ENCODE data around the gene SSBP2.

SSBP2 gene

DNA sequence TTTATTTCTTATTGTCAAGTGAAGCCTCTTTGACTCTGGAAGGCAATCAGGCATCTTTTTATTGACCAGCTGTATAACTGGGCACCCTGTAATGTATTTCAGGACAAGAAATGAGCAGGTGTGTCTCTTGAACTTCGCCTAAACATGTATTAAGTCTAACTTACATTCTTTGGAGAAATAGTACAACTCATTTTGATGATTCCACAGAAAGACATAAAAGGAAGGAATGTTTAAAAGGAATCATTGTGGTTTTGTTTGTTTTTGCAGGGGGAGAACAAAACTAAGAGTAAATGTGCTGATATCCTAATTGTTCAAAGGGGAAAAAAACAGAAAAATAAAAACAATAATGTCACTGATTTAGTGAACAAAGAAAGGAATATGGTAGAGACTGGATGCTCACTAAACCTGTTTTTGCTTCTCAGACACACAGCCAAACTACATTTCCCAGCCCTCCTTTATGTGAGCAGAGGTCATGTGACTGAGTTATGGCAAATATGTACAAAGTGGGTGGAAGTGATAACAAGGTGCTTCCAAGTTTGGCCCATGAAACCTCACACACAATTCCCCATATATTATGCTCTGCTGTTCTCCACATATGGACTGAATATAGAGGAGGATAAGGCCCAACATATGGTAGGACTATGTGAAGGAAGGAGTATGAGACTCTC is 206.4 kb downstream of the SSBP2 start:
- no peaks in the 10 kb centered on the region for H3K79me2 ChIP-seq (ENCODE audit: control insufficient read depth, insufficient read depth, low read length, unreplicated experiment)
- no peak overlapping the region for H2AFZ ChIP-seq (ENCODE audit: low read length, unreplicated experiment)
- no peak overlapping the region for H3K27ac ChIP-seq (ENCODE audit: low read depth, low read length)
- H3K27me3 ChIP-seq (ENCODE audit: insufficient read depth, low read length): no peaks in the 10 kb centered on the region
- no peaks in the 10 kb centered on the region for H3K36me3 ChIP-seq (ENCODE audit: insufficient read depth, low read length)
- H3K4me3 ChIP-seq (ENCODE audit: low read depth, low read length): no peak overlapping the region
- H3K4me1 ChIP-seq (ENCODE audit: control insufficient read depth, insufficient read depth, low read length, unreplicated experiment): no peaks in the 10 kb centered on the region

DNA sequence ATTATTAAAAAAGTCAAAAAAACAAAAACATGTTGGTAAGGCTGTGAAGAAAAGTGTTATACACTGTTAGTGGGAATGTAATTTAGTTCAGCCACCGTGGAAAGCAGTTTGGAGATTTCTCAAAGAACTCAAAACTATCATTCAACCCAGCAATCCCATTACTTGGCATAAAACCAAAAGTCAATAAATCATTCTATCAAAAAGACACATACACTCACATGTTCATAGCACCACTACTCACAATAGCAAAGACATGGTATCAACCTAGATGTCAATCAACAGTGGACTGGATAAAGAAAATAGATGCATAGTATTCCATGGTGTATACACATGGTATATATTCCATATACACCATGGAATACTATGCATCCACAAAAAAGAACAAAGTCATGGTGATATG is 208.7 kb downstream of the SSBP2 start:
- no peak overlapping the region for H3K27ac ChIP-seq (ENCODE audit: low read depth, low read length)
- H3K79me2 ChIP-seq (ENCODE audit: control insufficient read depth, insufficient read depth, low read length, unreplicated experiment): no peaks in the 10 kb centered on the region
- H3K27me3 ChIP-seq (ENCODE audit: insufficient read depth, low read length): no peaks in the 10 kb centered on the region
- no peaks in the 10 kb centered on the region for H3K36me3 ChIP-seq (ENCODE audit: insufficient read depth, low read length)
- H2AFZ ChIP-seq (ENCODE audit: low read length, unreplicated experiment): no peak overlapping the region
- H3K4me3 ChIP-seq (ENCODE audit: low read depth, low read length): no peak overlapping the region
- no peaks in the 10 kb centered on the region for H3K4me1 ChIP-seq (ENCODE audit: control insufficient read depth, insufficient read depth, low read length, unreplicated experiment)

DNA sequence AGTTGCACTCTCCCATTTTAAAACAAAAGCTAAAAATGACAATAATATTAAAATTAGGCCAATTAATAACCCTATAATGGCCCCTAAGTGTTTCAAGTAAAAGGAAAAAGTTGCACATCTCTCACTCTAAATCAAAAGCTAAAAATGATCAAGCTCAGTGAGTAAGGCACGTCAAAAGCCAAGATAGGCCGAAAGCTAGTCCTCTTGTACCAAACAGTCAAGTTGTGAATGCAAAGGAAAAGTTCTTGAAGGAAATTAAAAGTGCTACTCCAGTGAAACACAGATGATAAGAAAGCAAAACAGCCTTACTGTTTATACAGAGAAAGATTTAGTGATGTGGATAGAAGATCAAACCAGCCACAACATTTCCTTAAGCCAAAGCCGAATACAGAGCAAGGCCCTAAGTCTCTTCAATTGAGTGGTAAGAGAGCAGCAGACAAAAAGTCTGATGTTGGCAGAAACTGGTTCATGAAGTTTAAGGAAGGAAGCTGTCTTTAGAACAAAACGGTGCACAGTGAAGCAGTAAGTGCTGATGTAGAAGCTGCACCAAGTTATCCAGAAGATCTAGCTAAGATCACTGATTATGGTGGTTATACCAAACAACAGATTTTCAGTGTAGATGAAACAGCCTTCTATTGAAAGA is 212.9 kb downstream of the SSBP2 start:
- H3K4me1 ChIP-seq (ENCODE audit: control insufficient read depth, insufficient read depth, low read length, unreplicated experiment): no peaks in the 10 kb centered on the region
- H3K79me2 ChIP-seq (ENCODE audit: control insufficient read depth, insufficient read depth, low read length, unreplicated experiment): no peaks in the 10 kb centered on the region
- H2AFZ ChIP-seq (ENCODE audit: low read length, unreplicated experiment): no peak overlapping the region
- H3K27me3 ChIP-seq (ENCODE audit: insufficient read depth, low read length): no peaks in the 10 kb centered on the region
- H3K4me3 ChIP-seq (ENCODE audit: low read depth, low read length): no peak overlapping the region
- no peaks in the 10 kb centered on the region for H3K36me3 ChIP-seq (ENCODE audit: insufficient read depth, low read length)
- H3K27ac ChIP-seq (ENCODE audit: low read depth, low read length): no peak overlapping the region

DNA sequence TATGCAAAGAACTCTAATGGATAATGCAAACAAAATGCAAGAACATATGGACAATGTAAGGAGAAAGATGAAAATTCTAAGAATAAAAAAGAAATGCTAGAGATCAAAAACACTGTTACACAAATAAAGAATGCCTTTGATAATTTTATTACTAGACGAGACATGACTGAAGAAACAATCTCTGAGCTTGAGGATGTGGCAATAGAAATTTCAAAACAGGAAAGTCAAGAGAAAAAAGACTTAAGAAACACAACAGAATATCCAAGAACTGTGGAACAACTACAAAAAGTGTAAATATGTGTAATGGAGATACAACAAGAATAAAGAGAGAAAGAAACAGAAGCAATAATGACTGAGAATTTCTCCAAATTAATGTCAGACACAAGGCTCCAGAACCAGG is 216.5 kb downstream of the SSBP2 start:
- Histone ChIP-seq H3K4me3 (ENCODE audit: low read depth, low read length) (no peak overlapping the region), H3K4me1 (ENCODE audit: control insufficient read depth, insufficient read depth, low read length, unreplicated experiment) (no peaks in the 10 kb centered on the region), H3K27me3 (ENCODE audit: insufficient read depth, low read length) (no peaks in the 10 kb centered on the region), H3K79me2 (ENCODE audit: control insufficient read depth, insufficient read depth, low read length, unreplicated experiment) (no peaks in the 10 kb centered on the region), H2AFZ (ENCODE audit: low read length, unreplicated experiment) (no peak overlapping the region), H3K27ac (ENCODE audit: low read depth, low read length) (no peak overlapping the region), H3K36me3 (ENCODE audit: insufficient read depth, low read length) (no peaks in the 10 kb centered on the region)

DNA sequence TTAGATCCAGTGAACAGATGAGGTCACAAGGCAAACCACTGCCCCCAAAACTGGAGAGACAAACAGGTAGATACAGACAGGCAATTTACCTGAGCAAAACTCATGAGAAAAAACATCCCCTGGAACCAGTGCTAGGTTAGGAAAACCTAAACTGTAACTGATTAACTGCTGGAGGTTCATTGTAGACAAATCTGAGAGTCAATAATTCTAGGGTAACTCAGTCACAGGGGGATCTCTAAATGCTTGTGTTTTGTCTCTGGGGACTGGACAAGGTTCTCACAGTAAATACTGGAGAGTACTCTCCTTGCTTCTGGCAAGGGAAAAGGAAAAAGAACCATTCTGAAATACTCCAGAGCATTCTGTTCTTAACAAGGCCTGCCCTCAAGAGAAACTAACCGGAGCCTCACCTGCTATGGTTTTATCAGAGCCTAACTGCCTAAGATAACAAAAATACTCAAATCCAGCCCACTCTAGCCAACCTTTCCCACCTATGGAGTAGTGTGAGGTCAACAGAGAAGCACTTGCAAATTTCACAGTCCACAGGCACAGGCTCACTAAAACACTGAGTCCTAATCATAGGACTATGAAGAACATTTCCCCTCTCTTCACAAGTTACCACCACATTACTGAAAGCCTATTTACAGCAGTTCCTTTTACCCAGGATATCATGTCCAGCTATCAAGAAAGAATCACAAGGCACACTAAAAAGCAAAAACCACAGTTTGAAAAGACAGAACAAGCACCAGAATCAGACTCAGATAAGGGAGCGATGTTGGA is 217.1 kb downstream of the SSBP2 start:
- H3K79me2 ChIP-seq (ENCODE audit: control insufficient read depth, insufficient read depth, low read length, unreplicated experiment): no peaks in the 10 kb centered on the region
- no peaks in the 10 kb centered on the region for H3K36me3 ChIP-seq (ENCODE audit: insufficient read depth, low read length)
- H3K4me1 ChIP-seq (ENCODE audit: control insufficient read depth, insufficient read depth, low read length, unreplicated experiment): no peaks in the 10 kb centered on the region
- H3K27me3 ChIP-seq (ENCODE audit: insufficient read depth, low read length): no peaks in the 10 kb centered on the region
- no peak overlapping the region for H3K27ac ChIP-seq (ENCODE audit: low read depth, low read length)
- no peak overlapping the region for H3K4me3 ChIP-seq (ENCODE audit: low read depth, low read length)
- no peak overlapping the region for H2AFZ ChIP-seq (ENCODE audit: low read length, unreplicated experiment)

DNA sequence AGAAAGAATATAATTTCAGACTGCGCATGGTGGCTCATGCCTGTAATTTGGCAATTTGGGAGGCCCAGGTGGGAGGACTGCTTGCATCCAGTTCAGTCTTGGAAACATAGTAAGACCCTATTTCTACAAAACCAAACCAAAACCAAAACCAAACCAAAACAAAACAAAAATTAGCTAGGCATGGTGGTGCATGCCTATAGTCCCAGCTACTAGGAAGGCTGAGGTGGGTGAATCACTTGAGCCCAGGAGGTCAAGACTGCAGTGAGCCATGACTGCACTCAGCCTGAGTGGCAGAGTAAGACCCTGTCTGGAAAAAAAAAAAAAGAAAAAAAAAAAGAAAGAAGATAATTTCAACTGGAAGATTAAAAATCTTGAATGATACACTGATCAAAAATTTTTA is 220.0 kb downstream of the SSBP2 start:
- Histone ChIP-seq H3K27ac (ENCODE audit: low read depth, low read length) (no peak overlapping the region), H3K4me3 (ENCODE audit: low read depth, low read length) (no peak overlapping the region; the same call in 1 of the 2 replicates), H3K4me1 (ENCODE audit: control insufficient read depth, insufficient read depth, low read length, unreplicated experiment) (peaks cover 4% of the 10 kb centered on the region), H3K27me3 (ENCODE audit: insufficient read depth, low read length) (no peaks in the 10 kb centered on the region), H3K79me2 (ENCODE audit: control insufficient read depth, insufficient read depth, low read length, unreplicated experiment) (no peaks in the 10 kb centered on the region), H3K36me3 (ENCODE audit: insufficient read depth, low read length) (no peaks in the 10 kb centered on the region), H2AFZ (ENCODE audit: low read length, unreplicated experiment) (no peak overlapping the region)

DNA sequence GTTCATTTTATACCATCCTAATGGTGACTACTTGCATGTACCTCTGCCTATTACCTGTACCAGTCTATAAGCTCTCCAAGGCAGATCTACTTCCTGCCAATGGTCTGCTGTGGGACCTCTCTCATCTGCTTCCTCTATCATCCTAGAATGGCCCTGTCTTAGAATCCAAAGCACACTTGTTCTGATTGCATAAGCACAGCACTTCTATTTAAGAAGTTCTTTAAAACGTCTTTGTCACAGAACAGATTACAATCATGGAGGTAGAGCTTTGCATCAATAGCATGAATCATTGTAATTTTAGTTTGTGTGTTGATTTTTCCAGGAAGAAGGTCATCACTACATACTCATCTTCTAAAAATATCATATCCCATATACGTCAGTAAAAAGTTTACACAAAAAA is 225.2 kb downstream of the SSBP2 start:
- H2AFZ ChIP-seq (ENCODE audit: low read length, unreplicated experiment): no peak overlapping the region
- H3K27ac ChIP-seq (ENCODE audit: low read depth, low read length): peak overlapping the region; percentile 55
- no peaks in the 10 kb centered on the region for H3K79me2 ChIP-seq (ENCODE audit: control insufficient read depth, insufficient read depth, low read length, unreplicated experiment)
- H3K4me1 ChIP-seq (ENCODE audit: control insufficient read depth, insufficient read depth, low read length, unreplicated experiment): peaks cover 11% of the 10 kb centered on the region
- no peaks in the 10 kb centered on the region for H3K36me3 ChIP-seq (ENCODE audit: insufficient read depth, low read length)
- no peaks in the 10 kb centered on the region for H3K27me3 ChIP-seq (ENCODE audit: insufficient read depth, low read length)
- no peak overlapping the region for H3K4me3 ChIP-seq (ENCODE audit: low read depth, low read length)

DNA sequence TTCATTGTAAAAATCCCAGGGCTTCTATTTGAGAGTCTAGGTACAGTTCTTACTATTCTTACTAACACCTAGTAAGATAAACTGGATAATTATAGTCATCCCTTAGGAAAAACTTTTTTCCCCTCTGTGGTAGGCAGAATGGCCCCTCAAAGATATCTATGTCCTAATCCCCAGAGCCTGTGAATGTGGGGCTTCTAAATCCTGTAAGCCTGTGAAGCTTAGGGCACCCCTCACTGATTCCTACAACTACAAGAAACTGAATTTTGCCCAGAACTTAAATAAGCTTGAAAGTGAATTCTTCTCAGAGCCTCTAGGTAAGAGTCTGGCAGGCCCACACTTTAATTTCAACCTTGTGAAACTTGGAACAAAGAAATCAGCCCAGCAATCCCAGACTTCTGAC is 226.9 kb downstream of the SSBP2 start:
- H2AFZ ChIP-seq (ENCODE audit: low read length, unreplicated experiment): no peak overlapping the region
- H3K79me2 ChIP-seq (ENCODE audit: control insufficient read depth, insufficient read depth, low read length, unreplicated experiment): no peaks in the 10 kb centered on the region
- H3K27me3 ChIP-seq (ENCODE audit: insufficient read depth, low read length): no peaks in the 10 kb centered on the region
- H3K36me3 ChIP-seq (ENCODE audit: insufficient read depth, low read length): no peaks in the 10 kb centered on the region
- no peak overlapping the region for H3K4me3 ChIP-seq (ENCODE audit: low read depth, low read length)
- H3K27ac ChIP-seq (ENCODE audit: low read depth, low read length): no peak overlapping the region
- H3K4me1 ChIP-seq (ENCODE audit: control insufficient read depth, insufficient read depth, low read length, unreplicated experiment): peaks cover 11% of the 10 kb centered on the region

DNA sequence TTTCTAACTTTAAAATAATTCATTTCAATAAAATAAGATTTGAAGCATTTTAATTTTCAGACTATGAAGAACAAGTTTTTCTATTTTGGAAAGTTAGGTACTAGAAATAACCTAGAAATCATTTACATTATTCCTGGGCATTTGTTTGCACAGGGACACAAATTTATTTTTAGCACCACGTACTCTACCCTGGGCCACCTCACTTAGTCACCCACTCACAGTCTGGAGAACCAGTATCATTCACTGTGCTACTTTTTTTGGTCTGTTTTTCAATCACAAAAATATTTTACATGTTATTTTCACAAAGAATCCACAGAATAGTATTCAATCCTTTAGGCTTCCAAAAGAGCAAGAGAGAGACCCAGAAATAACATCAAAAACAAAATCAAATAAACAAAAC is 228.3 kb downstream of the SSBP2 start:
- Histone ChIP-seq H3K79me2 (ENCODE audit: control insufficient read depth, insufficient read depth, low read length, unreplicated experiment) (no peaks in the 10 kb centered on the region), H3K4me3 (ENCODE audit: low read depth, low read length) (no peak overlapping the region), H3K36me3 (ENCODE audit: insufficient read depth, low read length) (no peaks in the 10 kb centered on the region), H3K27me3 (ENCODE audit: insufficient read depth, low read length) (no peaks in the 10 kb centered on the region), H2AFZ (ENCODE audit: low read length, unreplicated experiment) (no peak overlapping the region), H3K4me1 (ENCODE audit: control insufficient read depth, insufficient read depth, low read length, unreplicated experiment) (peaks cover 11% of the 10 kb centered on the region), H3K27ac (ENCODE audit: low read depth, low read length) (no peak overlapping the region)

DNA sequence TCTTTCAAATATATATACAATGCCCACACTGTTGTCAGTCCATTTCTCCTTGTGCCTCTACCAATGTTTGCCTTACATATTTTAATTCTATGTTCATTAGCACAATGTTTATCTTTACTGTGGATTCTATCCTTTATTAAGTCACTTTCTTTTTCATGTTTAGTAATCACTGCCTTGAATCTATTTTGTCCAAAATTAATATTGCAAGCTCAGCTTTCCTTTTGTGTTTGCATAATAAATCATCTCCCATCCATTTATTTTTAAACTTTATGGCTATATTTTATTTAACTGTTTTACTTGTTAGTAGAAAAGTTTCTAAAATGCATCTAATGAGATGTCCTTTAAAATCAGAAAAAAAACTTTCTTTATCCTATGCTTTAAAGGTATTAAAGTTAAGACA is 230.1 kb downstream of the SSBP2 start:
- Histone ChIP-seq H3K27me3 (ENCODE audit: insufficient read depth, low read length) (no peaks in the 10 kb centered on the region), H3K36me3 (ENCODE audit: insufficient read depth, low read length) (no peaks in the 10 kb centered on the region), H3K4me1 (ENCODE audit: control insufficient read depth, insufficient read depth, low read length, unreplicated experiment) (peaks cover 22% of the 10 kb centered on the region), H3K4me3 (ENCODE audit: low read depth, low read length) (no peak overlapping the region), H3K27ac (ENCODE audit: low read depth, low read length) (no peak overlapping the region), H3K79me2 (ENCODE audit: control insufficient read depth, insufficient read depth, low read length, unreplicated experiment) (no peaks in the 10 kb centered on the region), H2AFZ (ENCODE audit: low read length, unreplicated experiment) (no peak overlapping the region)
